Midbrain (tissue), 1 donor: Measurements from ENCODE around the gene ADAP1.

Source experiments
- DNase-seq: peaks from one replicate; lab custom pipeline; 2025; lab: John Stamatoyannopoulos, UW

The ADAP1 gene

GRCh38 chr7:908591-909357, 45.7 kb downstream of the ADAP1 start:
- peak; percentile 73 for DNase-seq

- DNase-seq: no peak
Measured at GRCh38 chr7:908159-908581, 46.3 kb downstream of the ADAP1 start.

GRCh38 chr7:907158-907980, 47.1 kb downstream of the ADAP1 start:
- no peak for DNase-seq

- DNase-seq: no peak
Measured at GRCh38 chr7:906776-907157, 47.7 kb downstream of the ADAP1 start.

DNA sequence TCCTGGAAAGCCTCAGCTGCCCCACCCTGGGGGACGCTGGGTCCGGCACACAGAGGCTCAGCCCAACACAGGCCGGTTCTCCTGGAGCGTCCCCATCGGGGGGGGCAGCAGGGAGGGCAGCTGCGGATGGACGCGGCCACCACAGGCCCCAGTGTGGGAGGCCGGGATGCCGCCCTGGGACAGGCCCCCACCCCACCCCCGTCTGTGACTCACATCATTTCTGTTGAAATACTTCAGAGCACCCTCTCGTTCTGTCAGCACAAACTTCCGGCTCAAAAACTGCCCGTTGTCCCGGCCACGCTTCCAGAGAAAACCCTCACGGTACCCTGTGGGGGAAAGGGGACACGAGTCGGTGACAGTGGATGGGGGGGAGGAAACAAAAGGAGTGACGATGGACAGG, 49.6 kb downstream of the ADAP1 start:
- DNase-seq: no peak

DNA sequence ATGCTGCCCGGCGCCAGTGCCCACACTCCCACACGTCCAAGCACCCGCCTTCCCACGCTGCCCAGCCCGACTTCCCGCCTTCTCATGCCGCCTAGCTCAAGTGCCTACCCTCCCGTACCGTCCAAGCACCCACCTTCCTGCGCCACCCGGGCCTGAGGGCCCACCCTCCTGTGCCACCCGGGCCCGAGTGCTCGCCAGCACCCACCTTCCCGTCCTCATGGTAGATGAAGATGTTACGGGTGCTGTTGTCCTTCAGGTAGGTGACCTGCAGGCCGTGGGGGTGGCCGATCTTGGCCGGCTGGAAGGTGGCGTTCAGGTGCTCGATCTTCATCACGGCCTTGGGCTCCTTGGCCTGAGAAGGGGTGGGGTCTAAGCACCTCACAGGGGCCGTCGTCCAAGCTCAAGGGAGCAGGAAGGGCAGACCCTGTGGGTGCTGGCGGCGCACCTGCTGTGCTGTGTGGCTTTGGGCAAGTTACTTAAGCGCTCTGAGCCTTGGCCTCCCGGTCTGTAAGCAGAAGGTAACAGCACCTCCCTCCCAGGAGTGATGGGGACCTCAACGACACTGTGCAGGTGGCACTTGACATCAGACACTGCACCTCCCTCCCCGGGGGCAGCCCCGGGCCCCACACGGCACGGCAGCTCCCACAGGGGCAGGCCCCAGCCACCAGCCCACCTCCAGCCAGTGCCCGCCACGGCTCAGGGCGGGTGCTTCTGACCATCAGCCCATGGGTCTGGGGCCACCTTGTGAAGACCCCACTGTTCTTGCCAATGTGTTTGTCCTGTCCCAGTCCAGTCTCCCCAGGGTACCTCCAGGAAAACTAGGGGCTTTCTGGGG, 50.3 kb downstream of the ADAP1 start:
- no peak for DNase-seq

DNA sequence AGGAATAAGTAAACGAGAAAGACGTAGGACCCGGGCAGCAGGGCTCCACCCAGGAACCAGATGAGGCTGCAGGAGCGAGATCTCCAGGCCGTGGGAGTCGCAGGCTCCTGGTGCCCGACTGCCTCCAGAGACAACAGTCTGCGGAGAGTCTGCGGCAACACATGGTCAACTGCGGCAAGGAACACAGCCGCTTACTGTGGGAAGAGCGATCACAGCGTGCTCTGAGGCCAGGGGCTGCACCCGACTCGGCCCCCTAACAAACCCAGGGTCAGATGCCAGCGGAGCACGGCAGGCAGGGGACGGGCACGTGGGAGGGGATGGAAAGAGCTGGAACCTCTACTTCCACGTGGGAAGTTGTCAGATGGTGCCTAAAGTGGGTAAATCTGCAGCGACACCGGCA, 51.5 kb downstream of the ADAP1 start:
- DNase-seq: no peak

GRCh38 chr7:901388-902154, 52.9 kb downstream of the ADAP1 start:
- peak; percentile 45 for DNase-seq

DNA sequence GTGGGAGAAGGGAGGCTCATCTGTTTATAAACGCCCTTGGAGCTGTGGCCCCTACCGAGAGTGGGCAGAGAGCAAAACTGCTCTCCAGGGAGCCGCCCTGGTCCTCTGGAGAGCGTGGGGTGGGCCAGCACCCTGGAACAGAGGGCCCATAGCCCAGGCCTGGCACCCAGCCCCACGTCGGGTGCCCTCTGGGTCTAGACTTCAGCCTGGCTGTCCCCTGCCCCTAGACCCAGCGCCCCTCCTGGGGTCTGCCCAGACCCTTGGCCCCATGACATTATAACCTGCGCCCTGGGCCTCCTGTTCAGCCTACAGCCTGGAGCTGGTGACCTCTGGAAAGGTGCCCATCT, 53.5 kb downstream of the ADAP1 start:
- DNase-seq: no peak

DNA sequence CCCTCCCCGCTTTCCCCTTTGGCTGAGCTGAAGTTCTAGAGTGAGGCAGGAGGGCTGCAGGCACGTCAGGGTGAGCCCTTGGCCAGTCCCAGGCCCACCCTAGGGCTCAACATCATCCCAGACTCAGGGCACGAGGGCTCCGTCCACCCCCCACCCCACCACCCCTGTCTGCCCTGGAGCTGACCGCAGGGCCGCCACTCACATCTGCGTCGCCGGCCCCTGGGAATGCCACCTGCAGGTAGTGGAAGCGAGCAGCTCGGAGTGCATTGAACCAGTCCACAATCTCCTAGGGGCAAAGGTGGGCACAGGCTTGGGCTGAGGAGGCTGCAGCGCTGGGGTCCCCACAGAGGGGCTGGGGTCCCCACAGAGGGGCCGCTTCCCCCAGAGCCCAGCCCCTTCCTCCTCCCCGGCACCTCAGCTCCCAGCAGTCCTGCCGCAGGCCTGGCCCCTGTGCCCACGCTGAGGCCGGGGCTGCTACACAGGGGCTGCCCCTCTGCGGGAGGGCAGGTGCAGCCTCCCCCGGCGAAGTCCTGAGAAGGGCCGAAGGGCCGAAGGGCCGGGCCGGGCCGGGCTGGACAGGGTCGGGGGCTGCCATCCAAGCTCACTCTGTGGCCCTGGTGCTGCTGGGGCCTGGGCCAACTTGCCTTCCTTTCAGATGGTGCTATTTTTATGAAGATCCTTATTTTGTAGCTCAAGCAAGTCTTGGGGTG, 54.0 kb downstream of the ADAP1 start:
- DNase-seq: no peak

DNA sequence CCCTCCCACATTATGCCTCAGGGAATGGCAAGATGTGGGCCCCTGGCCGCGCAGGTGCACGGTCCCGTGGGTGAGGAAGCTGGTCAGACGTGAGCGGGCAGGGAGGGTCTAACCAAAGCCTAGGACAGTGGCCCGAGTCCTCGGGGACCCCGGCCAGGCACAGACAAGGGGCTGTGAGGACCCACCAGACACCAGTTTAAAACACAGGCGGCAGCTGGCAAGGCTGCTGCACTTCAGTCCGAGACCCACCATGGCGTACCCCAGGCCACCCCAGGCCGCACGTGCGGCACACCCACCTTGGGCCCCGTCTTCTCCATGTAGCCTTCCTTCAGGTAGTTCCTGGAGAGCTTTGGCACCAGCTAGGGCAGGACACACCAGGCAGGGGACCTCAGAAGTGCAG, 54.7 kb downstream of the ADAP1 start:
- no peak for DNase-seq

- no peak for DNase-seq
Measured at GRCh38 chr7:898855-899681, 55.4 kb downstream of the ADAP1 start.

- no peak for DNase-seq
Measured at GRCh38 chr7:898460-898854, 56.0 kb downstream of the ADAP1 start.

GRCh38 chr7:897771-898376, 56.6 kb downstream of the ADAP1 start:
- DNase-seq: no peak

- no peak for DNase-seq
Measured at GRCh38 chr7:897086-897485, 57.4 kb downstream of the ADAP1 start.

DNA sequence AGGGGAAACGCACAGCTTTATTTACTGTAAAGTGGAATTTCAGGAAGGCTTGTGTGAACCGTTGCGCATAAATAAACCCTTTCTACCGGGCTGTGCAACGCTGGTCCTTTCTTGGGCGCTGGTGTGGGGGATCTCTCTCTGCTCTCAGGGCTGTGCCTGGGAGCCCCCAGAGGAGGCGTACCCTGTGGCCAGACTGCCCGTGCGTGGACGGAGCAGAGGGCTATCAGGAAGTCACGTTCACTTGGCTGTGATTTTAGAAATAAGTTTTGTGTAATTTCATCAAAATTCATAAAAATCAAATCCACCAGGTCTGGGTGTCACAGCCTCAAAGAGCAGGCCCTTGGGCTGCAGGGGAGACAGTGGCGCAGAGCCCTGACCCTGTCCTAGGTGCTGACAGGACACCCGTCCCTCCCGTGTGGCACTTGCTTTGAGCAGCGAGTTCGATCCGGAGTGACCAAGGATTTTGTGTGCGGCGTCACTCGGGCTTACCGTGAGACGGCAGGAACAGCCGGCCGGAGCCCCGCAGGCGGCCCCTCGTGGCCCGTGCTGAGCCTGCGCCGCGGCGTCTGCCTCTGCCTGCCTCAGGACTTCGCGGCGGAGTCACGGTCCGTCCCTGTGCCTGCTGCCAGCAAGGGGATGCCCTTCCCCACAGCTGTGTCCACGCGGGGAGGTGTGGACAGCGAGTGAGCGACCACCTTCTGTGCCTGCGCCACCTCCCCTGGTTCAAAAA, 58.0 kb downstream of the ADAP1 start:
- DNase-seq: no peak

- DNase-seq: no peak
Measured at GRCh38 chr7:895451-896052, 58.9 kb downstream of the ADAP1 start.

- DNase-seq: no peak
Measured at GRCh38 chr7:894927-895450, 59.5 kb downstream of the ADAP1 start.
